SU-DHL-6 (cell line): ENCODE data around the gene ZNF581.

Source experiments
- H2AFZ ChIP-seq: fragments of 200-600 bp; sonication (generic); 2 replicates; pipeline ENCODE4 v1.6.1; 2014; ENCODE audit warnings: low read depth, mild to moderate bottlenecking, moderate library complexity, mixed read lengths, antibody characterized with exemption, low read length; ENCODE audit not compliant: severe bottlenecking
- H3F3A ChIP-seq: fragments of 200-600 bp; shearing (Covaris generic); 2 replicates; pipeline ENCODE4 v1.6.0; 2016; ENCODE audit warnings: antibody characterized with exemption, mild to moderate bottlenecking; ENCODE audit not compliant: insufficient read depth
- H3K27ac ChIP-seq: fragments of 200-600 bp; sonication (generic); 2 replicates; pipeline ENCODE4 v1.5.1; 2016; ENCODE audit warnings: low read depth, mild to moderate bottlenecking, low read length, moderate library complexity, mixed read lengths
- H3K27me3 ChIP-seq: fragments of 200-600 bp; sonication (generic), shearing (Covaris generic); 2 replicates; pipeline ENCODE4 v1.6.0; 2014; ENCODE audit warnings: mild to moderate bottlenecking, low read length
- H3K36me3 ChIP-seq: fragments of 200-600 bp; sonication (generic); 2 replicates; pipeline ENCODE4 v1.6.1; 2014; ENCODE audit warnings: mild to moderate bottlenecking, low read length, mixed read lengths
- H3K4me2 ChIP-seq: fragments of 300-600, 200-600 bp; shearing (Covaris generic), sonication (generic); 2 replicates; pipeline ENCODE4 v1.6.0; 2014; ENCODE audit warnings: low read length, low read depth, mild to moderate bottlenecking; ENCODE audit not compliant: poor library complexity, severe bottlenecking
- H3K4me3 ChIP-seq: fragments of 200-600 bp; sonication (generic); 2 replicates; pipeline ENCODE4 v1.5.1; 2014; ENCODE audit warnings: antibody characterized with exemption, low read length, mild to moderate bottlenecking, mixed read lengths; ENCODE audit not compliant: insufficient read depth, poor library complexity, severe bottlenecking
- H3K79me2 ChIP-seq: fragments of 200-600 bp; sonication (generic); 2 replicates; pipeline ENCODE4 v1.6.1; 2014; ENCODE audit warnings: mild to moderate bottlenecking, low read length, moderate library complexity; ENCODE audit not compliant: insufficient read depth
- H3K9ac ChIP-seq: fragments of 200-600 bp; sonication (generic); 2 replicates; pipeline ENCODE4 v1.7.0; 2014; ENCODE audit warnings: mild to moderate bottlenecking, low read length
- H3K9me2 ChIP-seq: fragments of 200-600 bp; sonication (generic); replicated peaks from 2 replicates; pipeline ENCODE4 v1.6.1; 2014; ENCODE audit warnings: low read length; ENCODE audit not compliant: insufficient read depth
- H3K9me3 ChIP-seq: fragments of 200-600 bp; sonication (generic); 2 replicates; pipeline ENCODE4 v1.6.1; 2014; ENCODE audit warnings: low read length, mixed read lengths; ENCODE audit not compliant: insufficient read depth
- H4K20me1 ChIP-seq: fragments of 200-600 bp; sonication (generic); 2 replicates; pipeline ENCODE4 v1.6.1; 2014; ENCODE audit warnings: low read depth, mild to moderate bottlenecking, antibody characterized with exemption, low read length, moderate library complexity, mixed read lengths
- CTCF ChIP-seq: fragments of 200-600 bp; sonication (generic); IDR thresholded peaks from one replicate; pipeline ENCODE4 v1.5.1; 2017; ENCODE audit warnings: antibody characterized with exemption, mild to moderate bottlenecking, low read length, moderate library complexity; ENCODE audit not compliant: insufficient read depth, poor library complexity, severe bottlenecking
- EZH2phosphoT487 ChIP-seq: fragments of 200-600 bp; sonication (generic), shearing (Covaris generic); conservative IDR thresholded peaks from 2 replicates; pipeline ENCODE4 v1.6.1; 2018; ENCODE audit warnings: mild to moderate bottlenecking, antibody characterized with exemption, low read length, moderate library complexity, mixed read lengths

ZNF581 gene, protein sequence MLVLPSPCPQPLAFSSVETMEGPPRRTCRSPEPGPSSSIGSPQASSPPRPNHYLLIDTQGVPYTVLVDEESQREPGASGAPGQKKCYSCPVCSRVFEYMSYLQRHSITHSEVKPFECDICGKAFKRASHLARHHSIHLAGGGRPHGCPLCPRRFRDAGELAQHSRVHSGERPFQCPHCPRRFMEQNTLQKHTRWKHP

DNA sequence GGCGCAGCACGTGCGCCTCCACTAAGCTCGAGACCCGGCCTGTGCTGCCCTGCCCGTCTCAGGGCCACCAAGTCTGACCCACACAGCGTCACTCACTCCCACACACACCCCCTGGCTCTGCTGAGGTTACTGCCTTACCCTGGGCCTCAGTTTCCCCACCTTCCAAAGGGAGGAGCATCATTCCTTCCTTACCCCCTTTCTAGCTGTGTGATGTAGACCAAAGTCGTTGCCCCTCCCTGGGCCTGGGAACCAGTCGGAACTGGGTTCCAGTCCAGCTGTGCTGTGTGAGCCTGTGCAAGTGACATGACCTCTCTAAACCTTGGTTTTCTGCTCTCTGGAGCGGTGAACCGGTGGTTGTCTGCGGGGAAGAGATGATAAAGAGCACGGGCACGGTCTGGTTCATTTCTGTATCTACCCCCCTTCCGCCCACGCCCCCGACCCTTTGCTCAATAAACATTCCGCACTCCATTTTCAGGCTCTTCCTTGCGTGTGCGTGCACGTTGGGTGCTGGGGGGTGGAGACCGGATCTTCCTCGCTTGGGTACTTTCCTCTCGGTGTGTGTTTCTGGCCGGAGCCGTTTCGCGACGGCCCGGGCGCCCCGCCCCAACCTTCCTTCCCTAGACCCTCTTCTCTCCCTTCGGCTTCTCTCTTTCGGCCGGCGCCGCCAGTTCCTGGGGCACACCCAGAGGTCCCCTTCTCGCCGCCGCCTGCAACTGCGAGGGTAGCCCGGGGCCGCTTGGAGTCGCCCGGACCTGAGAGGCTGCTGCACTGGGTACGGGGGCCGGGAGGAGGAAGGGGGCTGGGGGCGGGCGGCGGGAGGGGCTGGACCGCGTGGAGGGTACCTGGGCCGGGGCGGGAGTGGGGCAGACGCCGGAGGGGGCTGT is at the start of gene ZNF581:
TSS of gene ZNF581 (plus strand) at position 647 of the 884 bp plus-strand sequence. CDS start 923 bp downstream, outside the sequence.
- H3K27ac ChIP-seq = peak within 1 kb of the TSS; percentile 90
- H3K27me3 ChIP-seq = no peaks in the 10 kb centered on the region
- H4K20me1 ChIP-seq = no peaks in the 10 kb centered on the region
- no peak within 1 kb of the TSS for H2AFZ ChIP-seq
- H3K9me3 ChIP-seq = no peaks in the 10 kb centered on the region
- H3K4me2 ChIP-seq = peak within 1 kb of the TSS; percentile 71
- peaks cover 57% of the 10 kb centered on the region for H3F3A ChIP-seq
- TF ChIP-seq CTCF = no peak
- no peak for TF ChIP-seq EZH2phosphoT487
- H3K79me2 ChIP-seq = peaks cover 24% of the 10 kb centered on the region
- H3K36me3 ChIP-seq = no peaks in the 10 kb centered on the region; the same call in 1 of the 2 replicates
- H3K9me2 ChIP-seq = no peaks in the 10 kb centered on the region
- H3K9ac ChIP-seq = peak within 1 kb of the TSS; percentile 98
- H3K4me3 ChIP-seq = peak within 1 kb of the TSS; percentile 99

DNA sequence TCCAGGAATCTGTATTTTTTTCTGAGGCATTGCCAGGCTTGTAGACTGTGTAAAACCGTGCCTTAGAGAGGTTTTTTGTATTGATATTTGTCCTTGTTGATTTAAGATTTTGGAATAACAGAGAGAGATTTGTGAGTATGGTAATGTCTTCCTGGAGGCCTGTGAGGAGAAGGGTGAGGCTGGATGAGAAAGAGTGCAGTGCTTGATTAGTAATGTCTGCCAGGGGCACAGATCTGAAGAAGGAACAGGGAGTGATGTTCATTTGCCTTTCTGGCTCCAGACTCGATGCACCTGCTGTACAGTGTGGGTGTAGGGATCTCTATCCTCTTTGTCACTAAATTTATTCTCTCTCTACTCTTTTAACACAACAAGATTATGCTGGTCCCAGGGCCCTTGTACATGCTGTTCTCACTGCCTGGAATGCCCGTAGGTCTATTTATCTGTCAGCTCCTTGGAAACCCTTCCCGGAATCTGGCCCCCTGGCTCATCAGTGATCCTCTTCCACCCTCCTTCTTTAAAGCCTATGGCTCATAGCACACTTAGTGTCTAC is 48.4 kb upstream of the ZNF581 start:
- TF ChIP-seq CTCF (no peak), EZH2phosphoT487 (no peak)
- H3K4me2 ChIP-seq = no peak overlapping the region
- no peaks in the 10 kb centered on the region for H3K9me2 ChIP-seq
- no peak overlapping the region for H3K27ac ChIP-seq
- H3K27me3 ChIP-seq = no peaks in the 10 kb centered on the region
- no peaks in the 10 kb centered on the region for H3K36me3 ChIP-seq
- no peaks in the 10 kb centered on the region for H3K79me2 ChIP-seq
- no peak overlapping the region for H3K4me3 ChIP-seq
- no peak overlapping the region for H3K9ac ChIP-seq
- no peaks in the 10 kb centered on the region for H4K20me1 ChIP-seq
- peaks cover 12% of the 10 kb centered on the region for H3F3A ChIP-seq
- no peak overlapping the region for H2AFZ ChIP-seq
- no peaks in the 10 kb centered on the region for H3K9me3 ChIP-seq

DNA sequence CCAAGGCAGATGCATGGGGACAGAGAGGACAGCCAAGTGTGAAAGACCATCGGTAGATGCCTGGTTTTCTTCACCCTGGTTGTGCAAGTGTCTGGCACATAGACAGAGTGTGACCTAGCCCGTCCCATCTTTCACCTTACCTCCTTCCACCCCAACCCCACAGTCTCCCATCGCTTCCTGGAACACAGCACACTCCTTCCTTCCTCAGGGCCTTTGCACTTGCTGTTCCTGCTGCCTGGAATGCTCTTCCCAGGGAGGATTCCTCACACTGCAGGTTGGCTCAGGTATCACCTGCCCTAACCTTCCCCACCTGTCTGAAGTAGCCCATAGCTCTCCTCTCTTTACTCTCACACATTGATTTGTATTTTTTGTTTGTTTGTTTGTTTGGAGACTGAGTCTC is 47.1 kb upstream of the ZNF581 start:
- Histone ChIP-seq H3K27ac (no peak overlapping the region), H3K36me3 (no peaks in the 10 kb centered on the region), H3K79me2 (no peaks in the 10 kb centered on the region), H3K9ac (no peak overlapping the region), H2AFZ (no peak overlapping the region), H3K4me2 (no peak overlapping the region), H3K9me2 (no peaks in the 10 kb centered on the region), H4K20me1 (no peaks in the 10 kb centered on the region), H3K9me3 (no peaks in the 10 kb centered on the region), H3K27me3 (no peaks in the 10 kb centered on the region), H3F3A (peaks cover 21% of the 10 kb centered on the region), H3K4me3 (no peak overlapping the region)
- no peak for TF ChIP-seq CTCF
- TF ChIP-seq EZH2phosphoT487 = no peak
